HepG2 (cell line): ENCODE measurements around the gene FNIP2. TPM values are rescaled to one million over a fixed set of nuclear protein-coding genes. Genes with fewer than 3 reads are reported as not detected.

Source experiments
- ATAC-seq: fragments of 200-7000 bp; cut with Tn5 transposase; 3 replicates; pipeline ENCODE4 v1.9.1; 2020; ENCODE audit warnings: mild to moderate bottlenecking, moderate library complexity
- BruUV-seq: library from RNA; stranded (reverse); fragments of 400-500 nt; replicated peaks from 2 replicates; lab custom pipeline; 2021; lab: Mats Ljungman, UMichigan
- CTCF ChIA-PET: fragments of 300-600 bp; formaldehyde crosslinking; extraction: SDS; loops from one replicate; lab custom pipeline; 2021; ENCODE audit warnings: low total read pairs, inconsistent platforms, low intra/inter-chr PET ratio; lab: Yijun Ruan, JAX
- POLR2A ChIA-PET: fragments of 350-600 bp; sonication (Branson Sonifier 250); formaldehyde crosslinking; loops from one replicate; lab custom pipeline; 2020; ENCODE audit warnings: antibody characterized with exemption, inconsistent platforms; lab: Yijun Ruan, JAX
- DNase-seq: peaks from one replicate; pipeline ENCODE4 v3.0.0-alpha.2; 2015; ENCODE audit warnings: low spot score
- FAIRE-seq: peaks from 3 replicates; lab custom pipeline; 2011; peaks lifted over from hg19 to GRCh38; lab: Jason Lieb, UNC
- H2AFZ ChIP-seq: one replicate; pipeline ENCODE4 v1.6.1; 2011; ENCODE audit warnings: low read length, inconsistent platforms
- H3K27ac ChIP-seq: fragments of 300-600 bp; 3 replicates; pipeline ENCODE4 v1.8.0; 2011; ENCODE audit warnings: mixed run types, mild to moderate bottlenecking, mixed read lengths, low read length, inconsistent platforms; ENCODE audit not compliant: insufficient read depth; ENCODE audit errors: extremely low read length
- H3K27me3 ChIP-seq, 2 experiments: fragments of 200-600 bp in 1 of 2; 2 replicates in 1 of 2; 3 replicates in 1 of 2; pipeline versions ENCODE4 v1.6.0 to v1.8.0; 2011; ENCODE audit warnings: low read length in 2 of 2, mild to moderate bottlenecking in 2 of 2, moderate library complexity in 2 of 2, inconsistent platforms in 1 of 2; ENCODE audit not compliant: insufficient read depth in 2 of 2, control insufficient read depth in 1 of 2
- H3K36me3 ChIP-seq, 2 experiments: fragments of 200-600 bp in 1 of 2; replicated peaks in 1 of 2; 2 replicates in 1 of 2; 3 replicates in 1 of 2; pipeline versions ENCODE4 v1.5.1 to v1.8.0; 2011; ENCODE audit warnings: low read length in 2 of 2, inconsistent platforms in 1 of 2; ENCODE audit not compliant: insufficient read depth in 2 of 2, control insufficient read depth in 1 of 2
- H3K4me1 ChIP-seq: 2 replicates; pipeline ENCODE4 v1.5.1; 2012; ENCODE audit warnings: low read length, inconsistent platforms; ENCODE audit not compliant: insufficient read depth
- H3K4me2 ChIP-seq: 2 replicates; pipeline ENCODE4 v1.6.0; 2011; ENCODE audit warnings: low read depth, low read length, inconsistent platforms
- H3K4me3 ChIP-seq, 3 experiments: fragments of 200-600 bp in 1 of 3; sonication (generic), shearing (Covaris generic) in 1 of 3; replicated peaks in 1 of 3; 2 replicates each; pipeline ENCODE4 v1.5.1; 2011 to 2016; ENCODE audit warnings: low read length in 3 of 3, inconsistent platforms in 2 of 3, low read depth in 2 of 3, mild to moderate bottlenecking in 2 of 3, control low read depth in 1 of 3, mixed read lengths in 1 of 3; ENCODE audit not compliant: insufficient read depth in 1 of 3
- H3K79me2 ChIP-seq: one replicate; pipeline ENCODE4 v1.6.1; 2011; ENCODE audit warnings: low read length, inconsistent platforms; ENCODE audit not compliant: insufficient read depth
- H3K9ac ChIP-seq: 2 replicates; pipeline ENCODE4 v1.6.0; 2011; ENCODE audit warnings: mild to moderate bottlenecking, low read depth, low read length, inconsistent platforms; ENCODE audit not compliant: insufficient read depth
- H3K9me3 ChIP-seq: 2 replicates; pipeline ENCODE4 v1.5.1; 2012; ENCODE audit warnings: mild to moderate bottlenecking, low read length
- H4K20me1 ChIP-seq: 2 replicates; pipeline ENCODE4 v1.6.0; 2011; ENCODE audit warnings: inconsistent platforms, mild to moderate bottlenecking, low read length, moderate library complexity; ENCODE audit not compliant: insufficient read depth
- DR1 ChIP-seq: sonication (generic); formaldehyde crosslinking; IDR thresholded peaks from 2 replicates; pipeline ENCODE4 v1.8.0; 2021; ENCODE audit warnings: mild to moderate bottlenecking, missing genetic modification reagents, inconsistent platforms
- ETV5 ChIP-seq: IDR thresholded peaks from 2 replicates; pipeline ENCODE4 v1.6.1; 2018; ENCODE audit warnings: missing biosample characterization, missing genetic modification reagents, inconsistent platforms, borderline replicate concordance
- GATA4 ChIP-seq: sonication (generic); IDR thresholded peaks from 2 replicates; pipeline ENCODE4 v1.6.1; 2016; ENCODE audit warnings: antibody characterized with exemption, low read depth, borderline replicate concordance
- HOXA7 ChIP-seq: sonication (generic); formaldehyde crosslinking; IDR thresholded peaks from 2 replicates; pipeline ENCODE4 v1.8.1; 2022; ENCODE audit warnings: mild to moderate bottlenecking, missing genetic modification reagents, moderate library complexity
- MED1 ChIP-seq: sonication (generic); formaldehyde crosslinking; IDR thresholded peaks from 2 replicates; pipeline ENCODE4 v1.4.0; 2020; ENCODE audit warnings: missing genetic modification reagents
- MXD1 ChIP-seq: sonication (generic); formaldehyde crosslinking; IDR thresholded peaks from 2 replicates; pipeline ENCODE4 v1.4.0; 2020; ENCODE audit warnings: mild to moderate bottlenecking, missing genetic modification reagents
- SSRP1 ChIP-seq: IDR thresholded peaks from 2 replicates; pipeline ENCODE4 v1.6.1; 2016; ENCODE audit warnings: control low read depth
- TGIF2 ChIP-seq: IDR thresholded peaks from 2 replicates; pipeline ENCODE4 v1.6.1; 2016; ENCODE audit warnings: control low read depth, missing compliant biosample characterization
- U2AF1 ChIP-seq: fragments of 200-400 bp; formaldehyde crosslinking; optimal IDR thresholded peaks from 2 replicates; pipeline ENCODE3; 2017; ENCODE audit warnings: mild to moderate bottlenecking, low read depth, low read length
- ZHX1 ChIP-seq: sonication (generic); formaldehyde crosslinking; IDR thresholded peaks from 2 replicates; pipeline ENCODE4 v1.8.1; 2022; ENCODE audit warnings: low read depth, mild to moderate bottlenecking, missing genetic modification reagents
- ZNF501 ChIP-seq: sonication (generic); formaldehyde crosslinking; IDR thresholded peaks from 2 replicates; pipeline ENCODE4 v1.5.1; 2020; ENCODE audit warnings: mild to moderate bottlenecking, moderate library complexity, missing genetic modification reagents
- ZNF747 ChIP-seq: sonication (generic); formaldehyde crosslinking; IDR thresholded peaks from 2 replicates; pipeline ENCODE4 v1.8.1; 2023; ENCODE audit warnings: missing genetic modification reagents, mild to moderate bottlenecking, borderline replicate concordance
- ZNF75D ChIP-seq: sonication (generic); formaldehyde crosslinking; IDR thresholded peaks from 2 replicates; pipeline ENCODE4 v1.8.1; 2023; ENCODE audit warnings: missing genetic modification reagents, mild to moderate bottlenecking, borderline replicate concordance
- ZSCAN22 ChIP-seq: sonication (generic); formaldehyde crosslinking; IDR thresholded peaks from 2 replicates; pipeline ENCODE4 v1.4.0; 2020; ENCODE audit warnings: mild to moderate bottlenecking, missing genetic modification reagents
- ZSCAN30 ChIP-seq: sonication (generic); formaldehyde crosslinking; IDR thresholded peaks from 2 replicates; pipeline ENCODE4 v1.5.0; 2020; ENCODE audit warnings: mild to moderate bottlenecking, missing genetic modification reagents
- ZSCAN5A ChIP-seq: sonication (generic); formaldehyde crosslinking; IDR thresholded peaks from 2 replicates; pipeline ENCODE4 v1.8.0; 2022; ENCODE audit warnings: mild to moderate bottlenecking, missing genetic modification reagents, borderline replicate concordance
- WGBS: methylation state at CpG from one replicate; pipeline ENCODE4 v1.1.6; 2017; ENCODE audit warnings: low lambda C conversion rate; 5-methylcytosine and 5-hydroxymethylcytosine counted together
- in situ Hi-C: cut with HindIII; loops from 2 replicates; pipeline ENCODE4 v1.10.0; 2017; ENCODE audit warnings: low pct_unique_long_range_greater_than_20kb; ENCODE audit not compliant: extremely low pct_ligation_motif_present
- intact Hi-C: fragments of 100-400 bp; cut with micrococcal nuclease; formaldehyde crosslinking; loops from one replicate; pipeline ENCODE4 v1.10.0; 2022; ENCODE audit not compliant: unreplicated experiment
- polyA plus RNA-seq, 8 experiments: library from polyadenylated mRNA; depleted of rRNA in 3 of 8; stranded (reverse) in 7 of 8; unstranded in 1 of 8; fragments of >200 nt; fragmentation: Illumina TruSeq in 4 of 8; extraction: Trizol in 4 of 8; gene quantifications; 2 replicates each; pipeline versions ENCODE4 v1.2.1 to v1.2.3, GENCODE V29; 2011 to 2016; ENCODE audit warnings: low read depth in 4 of 8, missing spikeins in 1 of 8, mixed read lengths in 1 of 8; ENCODE audit not compliant: insufficient read depth in 1 of 8
- total RNA-seq, 5 experiments: library from RNA; depleted of rRNA; stranded (reverse); fragments of >200 nt; fragmentation: Illumina TruSeq; extraction: Trizol; gene quantifications; 2 replicates each; pipeline ENCODE4 v1.2.3, GENCODE V29; 2016; ENCODE audit warnings: low read depth in 1 of 5
- TF ChIP-seq, protein P1 (sequence below): sonication (generic); formaldehyde crosslinking; conservative IDR thresholded peaks from 2 replicates; pipeline ENCODE4 v1.4.0; 2020; ENCODE audit warnings: mild to moderate bottlenecking, missing genetic modification reagents, moderate library complexity

The FNIP2 gene
- total and polyA plus RNA-seq, 2 of the 13 experiments (the other 11 are each of a cell fraction or from before 2014, with no cell fraction given) = 15.5 to 21.0 TPM

DNA sequence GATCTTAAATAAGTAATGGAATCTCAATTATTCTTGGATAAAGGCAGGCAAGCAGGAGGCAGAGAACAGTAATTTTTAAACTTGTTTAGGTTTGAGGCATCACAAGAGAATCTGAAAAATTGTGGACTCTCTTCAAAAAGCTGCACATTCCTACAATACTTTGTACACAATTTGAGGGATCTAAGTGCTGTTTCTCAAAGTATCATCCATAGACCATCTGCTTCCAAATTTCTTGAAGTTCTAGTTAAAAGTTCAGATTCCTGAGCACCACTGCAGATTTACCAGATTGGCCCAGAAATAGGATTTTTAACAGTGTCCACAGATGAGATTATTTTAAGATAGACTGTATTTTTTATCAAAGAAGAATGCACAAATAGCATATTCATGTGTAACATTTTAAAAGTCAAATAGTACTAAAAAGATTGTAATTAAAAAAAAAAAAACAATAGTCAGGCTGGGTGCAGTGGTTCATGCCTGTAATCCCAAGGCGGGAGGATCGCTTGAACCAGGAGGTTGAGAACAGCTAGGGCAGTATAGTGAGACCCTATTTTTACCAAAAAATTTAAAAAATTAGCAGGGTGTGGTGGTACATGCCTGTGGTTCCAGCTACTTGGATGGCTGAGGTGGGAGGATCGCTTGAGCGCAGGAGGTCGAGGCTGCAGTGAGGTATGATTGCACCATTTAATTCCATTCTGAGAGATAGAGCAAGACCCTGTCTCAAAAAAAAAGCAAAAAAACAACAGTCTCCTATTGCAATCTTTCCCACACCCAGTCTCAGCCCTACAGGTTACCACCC, 14.2 kb upstream of the FNIP2 start:
- H3K4me2 ChIP-seq = no peak overlapping the region
- BruUV-seq = no TSS peak
- FAIRE-seq (no peak), ATAC-seq (no peak), DNase-seq (no peak)
- ChIA-PET POLR2A (no interaction called here), CTCF (no interaction called here)
- in situ Hi-C loops (no loop called here), intact Hi-C loops (no loop called here)
- H3K4me3 ChIP-seq = no peak overlapping the region
- no peak overlapping the region for H3K27ac ChIP-seq
- no peaks in the 10 kb centered on the region for H3K36me3 ChIP-seq
- no peaks in the 10 kb centered on the region for H4K20me1 ChIP-seq
- H2AFZ ChIP-seq = no peak overlapping the region
- no peaks in the 10 kb centered on the region for H3K27me3 ChIP-seq
- H3K79me2 ChIP-seq = no peaks in the 10 kb centered on the region
- no peaks in the 10 kb centered on the region for H3K9me3 ChIP-seq
- no peak overlapping the region for H3K9ac ChIP-seq
- H3K4me1 ChIP-seq = peaks cover 27% of the 10 kb centered on the region
- 87% methylated on average over 5 of the region's 5 CpGs for WGBS
- no peak for TF ChIP-seq MXD1
- no peak for TF ChIP-seq ZSCAN5A (CRISPR knock-in tag)
- no peak for TF ChIP-seq HOXA7 (CRISPR knock-in tag)
- TF ChIP-seq ZHX1 (CRISPR knock-in tag) = no peak
- no peak for TF ChIP-seq U2AF1
- no peak for TF ChIP-seq MED1 (CRISPR knock-in tag)
- TF ChIP-seq ETV5 (CRISPR knock-in tag) = no peak
- no peak for TF ChIP-seq ZNF501 (CRISPR knock-in tag)
- TF ChIP-seq ZSCAN22 (CRISPR knock-in tag) = no peak
- TF ChIP-seq GATA4 = no peak
- TF ChIP-seq TGIF2 (CRISPR knock-in tag) = no peak
- TF ChIP-seq SSRP1 (CRISPR knock-in tag) = no peak
- no peak for TF ChIP-seq ZNF75D
- TF ChIP-seq ZNF747 (CRISPR knock-in tag) = no peak
- TF ChIP-seq, protein P1, sequence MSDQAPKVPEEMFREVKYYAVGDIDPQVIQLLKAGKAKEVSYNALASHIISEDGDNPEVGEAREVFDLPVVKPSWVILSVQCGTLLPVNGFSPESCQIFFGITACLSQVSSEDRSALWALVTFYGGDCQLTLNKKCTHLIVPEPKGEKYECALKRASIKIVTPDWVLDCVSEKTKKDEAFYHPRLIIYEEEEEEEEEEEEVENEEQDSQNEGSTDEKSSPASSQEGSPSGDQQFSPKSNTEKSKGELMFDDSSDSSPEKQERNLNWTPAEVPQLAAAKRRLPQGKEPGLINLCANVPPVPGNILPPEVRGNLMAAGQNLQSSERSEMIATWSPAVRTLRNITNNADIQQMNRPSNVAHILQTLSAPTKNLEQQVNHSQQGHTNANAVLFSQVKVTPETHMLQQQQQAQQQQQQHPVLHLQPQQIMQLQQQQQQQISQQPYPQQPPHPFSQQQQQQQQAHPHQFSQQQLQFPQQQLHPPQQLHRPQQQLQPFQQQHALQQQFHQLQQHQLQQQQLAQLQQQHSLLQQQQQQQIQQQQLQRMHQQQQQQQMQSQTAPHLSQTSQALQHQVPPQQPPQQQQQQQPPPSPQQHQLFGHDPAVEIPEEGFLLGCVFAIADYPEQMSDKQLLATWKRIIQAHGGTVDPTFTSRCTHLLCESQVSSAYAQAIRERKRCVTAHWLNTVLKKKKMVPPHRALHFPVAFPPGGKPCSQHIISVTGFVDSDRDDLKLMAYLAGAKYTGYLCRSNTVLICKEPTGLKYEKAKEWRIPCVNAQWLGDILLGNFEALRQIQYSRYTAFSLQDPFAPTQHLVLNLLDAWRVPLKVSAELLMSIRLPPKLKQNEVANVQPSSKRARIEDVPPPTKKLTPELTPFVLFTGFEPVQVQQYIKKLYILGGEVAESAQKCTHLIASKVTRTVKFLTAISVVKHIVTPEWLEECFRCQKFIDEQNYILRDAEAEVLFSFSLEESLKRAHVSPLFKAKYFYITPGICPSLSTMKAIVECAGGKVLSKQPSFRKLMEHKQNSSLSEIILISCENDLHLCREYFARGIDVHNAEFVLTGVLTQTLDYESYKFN = no peak
- no peak for TF ChIP-seq DR1
- TF ChIP-seq ZSCAN30 = no peak
